GM12875 (cell line): Measurements from ENCODE around the gene DTX4.

Experiments used
- H3K4me3 ChIP-seq: one replicate; pipeline ENCODE4 v1.5.1; 2011; ENCODE audit warnings: low read depth, low read length, control low read depth
- TF ChIP-seq, protein P1 (sequence below): IDR thresholded peaks from 2 replicates; pipeline ENCODE4 v1.5.1; 2011; ENCODE audit warnings: low read depth, mild to moderate bottlenecking, control low read depth, inconsistent platforms, low read length, moderate library complexity, borderline replicate concordance; ENCODE audit not compliant: insufficient read depth

Gene DTX4

GRCh38 chr11:59240322-59240721 lies 68.4 kb downstream of the DTX4 start:
- TF ChIP-seq, protein P1, sequence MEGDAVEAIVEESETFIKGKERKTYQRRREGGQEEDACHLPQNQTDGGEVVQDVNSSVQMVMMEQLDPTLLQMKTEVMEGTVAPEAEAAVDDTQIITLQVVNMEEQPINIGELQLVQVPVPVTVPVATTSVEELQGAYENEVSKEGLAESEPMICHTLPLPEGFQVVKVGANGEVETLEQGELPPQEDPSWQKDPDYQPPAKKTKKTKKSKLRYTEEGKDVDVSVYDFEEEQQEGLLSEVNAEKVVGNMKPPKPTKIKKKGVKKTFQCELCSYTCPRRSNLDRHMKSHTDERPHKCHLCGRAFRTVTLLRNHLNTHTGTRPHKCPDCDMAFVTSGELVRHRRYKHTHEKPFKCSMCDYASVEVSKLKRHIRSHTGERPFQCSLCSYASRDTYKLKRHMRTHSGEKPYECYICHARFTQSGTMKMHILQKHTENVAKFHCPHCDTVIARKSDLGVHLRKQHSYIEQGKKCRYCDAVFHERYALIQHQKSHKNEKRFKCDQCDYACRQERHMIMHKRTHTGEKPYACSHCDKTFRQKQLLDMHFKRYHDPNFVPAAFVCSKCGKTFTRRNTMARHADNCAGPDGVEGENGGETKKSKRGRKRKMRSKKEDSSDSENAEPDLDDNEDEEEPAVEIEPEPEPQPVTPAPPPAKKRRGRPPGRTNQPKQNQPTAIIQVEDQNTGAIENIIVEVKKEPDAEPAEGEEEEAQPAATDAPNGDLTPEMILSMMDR: no peak
- H3K4me3 ChIP-seq: no peak overlapping the region

- TF ChIP-seq, protein P1: no peak
- no peak overlapping the region for H3K4me3 ChIP-seq
These were observed 71.7 kb downstream of the DTX4 start for GRCh38 chr11:59243633-59244032.

GRCh38 chr11:59247531-59248227 lies 75.7 kb downstream of the DTX4 start:
- TF ChIP-seq, protein P1: no peak
- H3K4me3 ChIP-seq: no peak overlapping the region

GRCh38 chr11:59249535-59249934 lies 77.6 kb downstream of the DTX4 start:
- TF ChIP-seq, protein P1: no peak
- H3K4me3 ChIP-seq: no peak overlapping the region

GRCh38 chr11:59253001-59253400 lies 81.1 kb downstream of the DTX4 start:
- no peak overlapping the region for H3K4me3 ChIP-seq
- TF ChIP-seq, protein P1: no peak

DNA sequence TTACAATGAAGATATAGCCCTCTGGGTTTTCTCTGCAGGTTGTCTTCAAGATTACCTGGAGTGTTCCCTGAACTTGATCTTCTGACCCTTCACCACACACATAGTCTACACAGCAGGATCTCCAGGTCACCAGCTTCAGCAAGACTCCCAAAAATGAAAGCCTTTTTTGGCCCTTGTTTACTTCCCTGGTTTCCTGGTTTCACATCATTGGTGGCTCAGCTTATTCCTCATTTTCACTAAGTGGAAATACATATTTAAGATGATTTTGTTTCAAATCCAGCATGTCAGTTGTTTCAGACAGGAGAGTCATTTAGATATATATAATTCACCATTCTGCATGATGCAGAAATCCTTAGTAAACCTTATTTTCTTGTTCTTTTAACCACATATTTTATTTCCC lies 82.4 kb downstream of the DTX4 start:
- H3K4me3 ChIP-seq: no peak overlapping the region
- TF ChIP-seq, protein P1: no peak

DNA sequence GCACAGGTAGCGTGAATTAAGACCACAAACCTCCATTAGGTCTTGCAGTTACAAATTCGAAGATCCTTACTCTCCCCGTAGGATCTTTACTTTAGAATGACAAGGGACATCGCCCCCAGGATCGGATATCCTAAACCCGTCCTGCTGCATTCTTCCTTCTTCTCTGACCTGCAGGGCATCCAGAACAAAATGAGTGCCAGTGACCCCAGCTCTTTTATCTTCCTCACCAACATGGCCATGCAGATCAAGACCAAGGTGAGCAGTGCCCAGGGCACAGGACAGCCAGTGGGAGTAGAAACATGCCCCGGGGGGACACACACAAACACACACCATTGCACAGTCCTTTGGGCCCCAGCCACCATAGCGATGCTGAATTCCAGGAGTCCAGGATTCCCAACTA lies 83.3 kb downstream of the DTX4 start:
- TF ChIP-seq, protein P1: no peak
- H3K4me3 ChIP-seq: no peak overlapping the region
